Keratinocyte (primary cell): ENCODE results near the gene NUP160. TPM values are rescaled to one million over a fixed set of nuclear protein-coding genes. Genes with fewer than 3 reads are reported as not detected.

ENCODE experiments used
- DNase-seq: peaks from one replicate; pipeline ENCODE4 v3.0.0-alpha.2; 2011; ENCODE audit warnings: low read depth, missing footprints, low spot score
- FAIRE-seq: peaks from 2 replicates; lab custom pipeline; 2011; peaks lifted over from hg19 to GRCh38; lab: Jason Lieb, UNC
- H2AFZ ChIP-seq: 2 replicates; pipeline ENCODE4 v1.6.0; 2012; ENCODE audit warnings: low read length, control low read depth, inconsistent platforms; ENCODE audit not compliant: control insufficient read depth
- H3K27ac ChIP-seq: 2 replicates; pipeline ENCODE4 v1.5.1; 2011; ENCODE audit warnings: low read length; ENCODE audit not compliant: control insufficient read depth, insufficient read depth
- H3K27me3 ChIP-seq: 3 replicates; pipeline ENCODE4 v1.6.0; 2011; ENCODE audit warnings: low read length; ENCODE audit not compliant: control insufficient read depth, insufficient read depth; ENCODE audit errors: extremely low read depth
- H3K36me3 ChIP-seq, 2 experiments: 2 replicates in 1 of 2; 3 replicates in 1 of 2; pipeline ENCODE4 v1.5.1; 2011; ENCODE audit warnings: low read length in 2 of 2, mild to moderate bottlenecking in 1 of 2; ENCODE audit not compliant: control insufficient read depth in 2 of 2, insufficient read depth in 2 of 2; ENCODE audit errors: extremely low read depth in 1 of 2
- H3K4me1 ChIP-seq: 3 replicates; pipeline ENCODE4 v1.5.1; 2011; ENCODE audit warnings: low read length; ENCODE audit not compliant: control insufficient read depth, insufficient read depth; ENCODE audit errors: extremely low read depth
- H3K4me2 ChIP-seq: 3 replicates; pipeline ENCODE4 v1.6.0; 2011; ENCODE audit warnings: low read depth, low read length; ENCODE audit not compliant: control insufficient read depth, insufficient read depth; ENCODE audit errors: extremely low read depth
- H3K4me3 ChIP-seq, 3 experiments: fragments of 200-600 bp in 1 of 3; sonication (generic) in 1 of 3; 2 replicates in 2 of 3; 3 replicates in 1 of 3; pipeline ENCODE4 v1.5.1; 2011 to 2016; ENCODE audit warnings: low read length in 3 of 3, mild to moderate bottlenecking in 3 of 3, control low read depth in 2 of 3, inconsistent platforms in 1 of 3, low read depth in 1 of 3, mixed read lengths in 1 of 3, mixed run types in 1 of 3, moderate library complexity in 1 of 3; ENCODE audit not compliant: control insufficient read depth in 2 of 3, insufficient read depth in 2 of 3; ENCODE audit errors: extremely low read depth in 1 of 3
- H3K79me2 ChIP-seq: 2 replicates; pipeline ENCODE4 v1.6.0; 2012; ENCODE audit warnings: low read length; ENCODE audit not compliant: control insufficient read depth, insufficient read depth
- H3K9ac ChIP-seq: 3 replicates; pipeline ENCODE4 v1.6.0; 2011; ENCODE audit warnings: low read length; ENCODE audit not compliant: control insufficient read depth, insufficient read depth; ENCODE audit errors: extremely low read depth
- H3K9me1 ChIP-seq: 3 replicates; pipeline ENCODE4 v1.6.0; 2011; ENCODE audit warnings: low read length; ENCODE audit not compliant: control insufficient read depth, insufficient read depth; ENCODE audit errors: extremely low read depth
- H3K9me3 ChIP-seq: 2 replicates; pipeline ENCODE4 v1.5.1; 2012; ENCODE audit warnings: low read depth, low read length; ENCODE audit not compliant: control insufficient read depth
- H4K20me1 ChIP-seq: 3 replicates; pipeline ENCODE4 v1.6.0; 2011; ENCODE audit warnings: low read length; ENCODE audit not compliant: control insufficient read depth, insufficient read depth; ENCODE audit errors: extremely low read depth
- CTCF ChIP-seq, 3 experiments: IDR thresholded peaks in 1 of 3; conservative IDR thresholded peaks in 1 of 3; optimal IDR thresholded peaks in 1 of 3; 2 replicates in 2 of 3; 3 replicates in 1 of 3; pipeline versions ENCODE3 to v1.5.1; 2011; ENCODE audit warnings: low read length in 3 of 3, mild to moderate bottlenecking in 3 of 3, moderate library complexity in 2 of 3, control low read depth in 1 of 3, inconsistent platforms in 1 of 3; ENCODE audit not compliant: insufficient read depth in 2 of 3; ENCODE audit errors: extremely low read depth in 1 of 3
- EZH2 ChIP-seq: IDR thresholded peaks from one replicate; pipeline ENCODE4 v1.6.1; 2012; ENCODE audit warnings: inconsistent platforms, mild to moderate bottlenecking, low read length, moderate library complexity
- dilution Hi-C: fragments of 300-500 bp; cut with MboI; formaldehyde crosslinking; loops from one replicate; pipeline ENCODE4 v1.7.0; 2020; ENCODE audit warnings: low sequenced_read_pairs; ENCODE audit not compliant: extremely low pct_ligation_motif_present
- polyA minus RNA-seq, 3 experiments: library from RNA; depleted of rRNA, polyadenylated mRNA; stranded (reverse); fragments of >200 nt; gene quantifications; 1 replicate in 1 of 3; 2 replicates in 1 of 3; 3 replicates in 1 of 3; pipeline ENCODE4 v1.2.3, GENCODE V29; 2011
- polyA plus RNA-seq, 5 experiments: library from polyadenylated mRNA; depleted of rRNA in 3 of 5; stranded (reverse) in 3 of 5; stranded (forward) in 1 of 5; unstranded in 1 of 5; fragments of >200 nt; gene quantifications; 1 replicate in 1 of 5; 2 replicates in 3 of 5; 3 replicates in 1 of 5; pipeline versions ENCODE4 v1.2.1 to v1.2.3, GENCODE V29; 2011 to 2012; ENCODE audit warnings: missing spikeins in 2 of 5, low read depth in 1 of 5, low replicate concordance in 1 of 5

Gene NUP160, protein sequence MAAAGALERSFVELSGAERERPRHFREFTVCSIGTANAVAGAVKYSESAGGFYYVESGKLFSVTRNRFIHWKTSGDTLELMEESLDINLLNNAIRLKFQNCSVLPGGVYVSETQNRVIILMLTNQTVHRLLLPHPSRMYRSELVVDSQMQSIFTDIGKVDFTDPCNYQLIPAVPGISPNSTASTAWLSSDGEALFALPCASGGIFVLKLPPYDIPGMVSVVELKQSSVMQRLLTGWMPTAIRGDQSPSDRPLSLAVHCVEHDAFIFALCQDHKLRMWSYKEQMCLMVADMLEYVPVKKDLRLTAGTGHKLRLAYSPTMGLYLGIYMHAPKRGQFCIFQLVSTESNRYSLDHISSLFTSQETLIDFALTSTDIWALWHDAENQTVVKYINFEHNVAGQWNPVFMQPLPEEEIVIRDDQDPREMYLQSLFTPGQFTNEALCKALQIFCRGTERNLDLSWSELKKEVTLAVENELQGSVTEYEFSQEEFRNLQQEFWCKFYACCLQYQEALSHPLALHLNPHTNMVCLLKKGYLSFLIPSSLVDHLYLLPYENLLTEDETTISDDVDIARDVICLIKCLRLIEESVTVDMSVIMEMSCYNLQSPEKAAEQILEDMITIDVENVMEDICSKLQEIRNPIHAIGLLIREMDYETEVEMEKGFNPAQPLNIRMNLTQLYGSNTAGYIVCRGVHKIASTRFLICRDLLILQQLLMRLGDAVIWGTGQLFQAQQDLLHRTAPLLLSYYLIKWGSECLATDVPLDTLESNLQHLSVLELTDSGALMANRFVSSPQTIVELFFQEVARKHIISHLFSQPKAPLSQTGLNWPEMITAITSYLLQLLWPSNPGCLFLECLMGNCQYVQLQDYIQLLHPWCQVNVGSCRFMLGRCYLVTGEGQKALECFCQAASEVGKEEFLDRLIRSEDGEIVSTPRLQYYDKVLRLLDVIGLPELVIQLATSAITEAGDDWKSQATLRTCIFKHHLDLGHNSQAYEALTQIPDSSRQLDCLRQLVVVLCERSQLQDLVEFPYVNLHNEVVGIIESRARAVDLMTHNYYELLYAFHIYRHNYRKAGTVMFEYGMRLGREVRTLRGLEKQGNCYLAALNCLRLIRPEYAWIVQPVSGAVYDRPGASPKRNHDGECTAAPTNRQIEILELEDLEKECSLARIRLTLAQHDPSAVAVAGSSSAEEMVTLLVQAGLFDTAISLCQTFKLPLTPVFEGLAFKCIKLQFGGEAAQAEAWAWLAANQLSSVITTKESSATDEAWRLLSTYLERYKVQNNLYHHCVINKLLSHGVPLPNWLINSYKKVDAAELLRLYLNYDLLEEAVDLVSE (N-terminal part only)
- polyA plus RNA-seq: 16.6 to 26.6 TPM (median 16.6 TPM) in 3 replicates
- polyA plus RNA-seq (2011; ENCODE audit: low read depth): 11.9 TPM
- 6.8 and 12.8 TPM in 2 replicates for polyA plus RNA-seq (2011; cell fraction: cytosol; rRNA removed)
- 23.1 and 27.0 TPM in 2 replicates for polyA plus RNA-seq (2011; cell fraction: nucleus; rRNA removed)
- 10.6 and 15.2 TPM in 2 replicates for polyA plus RNA-seq (2012; ENCODE audit: low replicate concordance)
- 20.0 to 60.0 TPM (median 37.2 TPM) in 3 replicates for polyA minus RNA-seq
- 14.0 TPM for polyA minus RNA-seq (2011; cell fraction: cytosol; rRNA and poly(A)+ RNA removed)
- polyA minus RNA-seq (2011; cell fraction: nucleus; rRNA and poly(A)+ RNA removed): 26.1 and 48.9 TPM in 2 replicates

- peaks cover 6 to 8% of the 10 kb centered on the region in 2 experiments for H3K36me3 ChIP-seq
- peak within 1 kb of the TSS; percentile 88 for H3K27ac ChIP-seq
- peaks cover 39% of the 10 kb centered on the region for H3K79me2 ChIP-seq
- no peaks in the 10 kb centered on the region for H3K9me3 ChIP-seq
- peak within 1 kb of the TSS; percentile 69 to 95 (median 72) for H3K4me3 ChIP-seq
- no peak for FAIRE-seq
- no peaks in the 10 kb centered on the region for H4K20me1 ChIP-seq
- peak within 1 kb of the TSS; percentile 89 for H3K9ac ChIP-seq
- DNase-seq: no peak
- dilution Hi-C loops: no loop called here
- H3K27me3 ChIP-seq: no peaks in the 10 kb centered on the region
- peak within 1 kb of the TSS; percentile 99 for H3K4me2 ChIP-seq
- peak within 1 kb of the TSS; percentile 100 for H2AFZ ChIP-seq
- TF ChIP-seq CTCF (optimal IDR thresholded peaks at IDR 0.05 in 1 of 3, IDR thresholded peaks at IDR 0.05 in 1 of 3, conservative IDR thresholded peaks at IDR 0.05 in 1 of 3; ENCODE audit: extremely low read depth in 1 of 3, insufficient read depth in 2 of 3, low read length in 3 of 3) (no peak), EZH2 (no peak)
- peaks cover 20% of the 10 kb centered on the region for H3K4me1 ChIP-seq
- no peaks in the 10 kb centered on the region for H3K9me1 ChIP-seq
Measured at GRCh38 chr11:47847892-47848699, at the start of gene NUP160. Gene NUP160 (minus strand): TSS chr11:47848350. CDS start chr11:47848318, 32 bp downstream.
